Choroid plexus epithelial cell (primary cell): ENCODE data around the gene ANTKMT.

Experiments used
- DNase-seq: peaks from one replicate; pipeline ENCODE4 v3.0.0-alpha.2; 2010; ENCODE audit warnings: low read depth
- H3K4me3 ChIP-seq: 2 replicates; pipeline ENCODE4 v1.5.1; 2011; ENCODE audit warnings: low read depth, mild to moderate bottlenecking, control low read depth, low read length, moderate library complexity
- TF ChIP-seq, protein P1 (sequence below): conservative IDR thresholded peaks from 2 replicates; pipeline ENCODE4 v1.5.1; 2011; ENCODE audit warnings: low read depth, mild to moderate bottlenecking, control low read depth, inconsistent platforms, low read length, moderate library complexity

The ANTKMT gene

DNA sequence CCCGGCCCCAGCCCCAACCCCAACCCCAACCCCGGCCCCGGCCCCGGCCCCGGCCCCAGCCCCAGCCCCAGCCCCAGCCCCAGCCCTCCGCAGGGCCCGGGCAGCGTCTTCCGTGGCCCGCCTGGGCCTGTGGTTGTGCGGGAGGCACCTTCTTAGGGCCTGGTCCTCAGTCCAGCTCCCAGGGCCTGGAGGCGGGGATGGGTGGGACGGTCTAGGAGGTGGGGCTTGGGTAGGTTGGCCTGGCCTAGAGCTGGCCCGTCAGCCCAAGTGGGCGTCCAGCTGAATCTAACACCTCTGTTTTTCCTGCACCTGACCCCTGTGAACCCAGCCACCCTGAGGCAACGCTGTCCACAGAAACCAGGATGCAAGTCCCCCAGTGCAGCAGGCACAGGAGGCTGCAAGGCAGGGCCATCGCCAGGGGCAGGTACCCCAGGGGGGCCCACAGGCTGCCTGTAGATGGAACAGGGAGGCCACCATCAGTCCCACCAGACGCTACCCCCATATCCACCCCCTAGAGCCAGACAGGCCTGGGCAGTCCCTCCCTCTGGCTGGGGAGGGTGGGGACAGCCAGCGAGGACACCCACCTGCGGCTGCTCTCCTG, 48.3 kb downstream of the ANTKMT start:
- H3K4me3 ChIP-seq: no peak overlapping the region
- no peak for DNase-seq
- TF ChIP-seq, protein P1, sequence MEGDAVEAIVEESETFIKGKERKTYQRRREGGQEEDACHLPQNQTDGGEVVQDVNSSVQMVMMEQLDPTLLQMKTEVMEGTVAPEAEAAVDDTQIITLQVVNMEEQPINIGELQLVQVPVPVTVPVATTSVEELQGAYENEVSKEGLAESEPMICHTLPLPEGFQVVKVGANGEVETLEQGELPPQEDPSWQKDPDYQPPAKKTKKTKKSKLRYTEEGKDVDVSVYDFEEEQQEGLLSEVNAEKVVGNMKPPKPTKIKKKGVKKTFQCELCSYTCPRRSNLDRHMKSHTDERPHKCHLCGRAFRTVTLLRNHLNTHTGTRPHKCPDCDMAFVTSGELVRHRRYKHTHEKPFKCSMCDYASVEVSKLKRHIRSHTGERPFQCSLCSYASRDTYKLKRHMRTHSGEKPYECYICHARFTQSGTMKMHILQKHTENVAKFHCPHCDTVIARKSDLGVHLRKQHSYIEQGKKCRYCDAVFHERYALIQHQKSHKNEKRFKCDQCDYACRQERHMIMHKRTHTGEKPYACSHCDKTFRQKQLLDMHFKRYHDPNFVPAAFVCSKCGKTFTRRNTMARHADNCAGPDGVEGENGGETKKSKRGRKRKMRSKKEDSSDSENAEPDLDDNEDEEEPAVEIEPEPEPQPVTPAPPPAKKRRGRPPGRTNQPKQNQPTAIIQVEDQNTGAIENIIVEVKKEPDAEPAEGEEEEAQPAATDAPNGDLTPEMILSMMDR: no peak

DNA sequence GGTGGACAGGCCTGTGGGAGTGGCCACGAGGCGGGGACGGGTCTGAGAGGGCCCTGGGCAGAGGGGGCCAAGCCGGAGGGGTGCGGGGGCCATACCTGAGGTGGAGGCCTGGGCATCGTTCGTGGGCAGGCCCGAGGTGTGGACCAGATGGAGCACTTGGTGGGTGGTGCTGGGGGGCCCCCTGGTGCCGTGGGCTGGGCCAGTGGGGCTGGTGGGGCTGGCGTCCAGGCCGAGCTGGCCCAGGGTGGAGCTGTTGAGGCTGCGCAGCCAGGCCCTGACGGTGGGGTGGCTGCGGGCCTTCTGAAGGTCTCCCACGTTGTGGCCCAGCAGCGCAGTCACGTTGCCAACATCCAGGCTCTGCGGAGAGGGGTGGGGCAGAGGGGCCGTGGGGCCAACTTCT, 49.0 kb downstream of the ANTKMT start:
- DNase-seq: no peak
- no peak overlapping the region for H3K4me3 ChIP-seq
- TF ChIP-seq, protein P1: no peak

DNA sequence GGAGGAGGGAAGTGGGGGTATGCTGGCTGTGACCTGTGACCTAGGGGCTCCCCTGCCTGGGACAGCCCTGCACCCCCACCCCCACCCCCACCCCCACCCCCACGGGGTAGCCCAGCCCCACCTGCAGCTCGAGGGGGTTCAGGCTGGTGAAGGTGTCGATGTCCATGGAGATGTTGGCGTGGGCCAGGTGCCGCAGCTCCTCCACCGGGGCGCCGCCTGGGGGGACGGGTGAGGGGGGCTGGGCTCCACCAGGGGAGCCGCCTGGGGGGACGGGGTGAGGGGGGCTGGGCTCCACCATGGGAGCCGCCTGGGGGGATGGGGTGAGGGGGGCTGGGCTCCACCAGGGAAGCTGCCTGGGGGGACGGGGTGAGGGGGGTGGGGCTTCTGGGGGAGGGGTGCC, 49.5 kb downstream of the ANTKMT start:
- no peak overlapping the region for H3K4me3 ChIP-seq
- TF ChIP-seq, protein P1: no peak
- no peak for DNase-seq
